ENCODE measurements around the gene ARHGAP5.
"Not testable (repeated sequence)": the region's sequence is repeated elsewhere in the genome, so short reads cannot be mapped to it uniquely, and the experiment has no call there.

The ARHGAP5 gene

DNA sequence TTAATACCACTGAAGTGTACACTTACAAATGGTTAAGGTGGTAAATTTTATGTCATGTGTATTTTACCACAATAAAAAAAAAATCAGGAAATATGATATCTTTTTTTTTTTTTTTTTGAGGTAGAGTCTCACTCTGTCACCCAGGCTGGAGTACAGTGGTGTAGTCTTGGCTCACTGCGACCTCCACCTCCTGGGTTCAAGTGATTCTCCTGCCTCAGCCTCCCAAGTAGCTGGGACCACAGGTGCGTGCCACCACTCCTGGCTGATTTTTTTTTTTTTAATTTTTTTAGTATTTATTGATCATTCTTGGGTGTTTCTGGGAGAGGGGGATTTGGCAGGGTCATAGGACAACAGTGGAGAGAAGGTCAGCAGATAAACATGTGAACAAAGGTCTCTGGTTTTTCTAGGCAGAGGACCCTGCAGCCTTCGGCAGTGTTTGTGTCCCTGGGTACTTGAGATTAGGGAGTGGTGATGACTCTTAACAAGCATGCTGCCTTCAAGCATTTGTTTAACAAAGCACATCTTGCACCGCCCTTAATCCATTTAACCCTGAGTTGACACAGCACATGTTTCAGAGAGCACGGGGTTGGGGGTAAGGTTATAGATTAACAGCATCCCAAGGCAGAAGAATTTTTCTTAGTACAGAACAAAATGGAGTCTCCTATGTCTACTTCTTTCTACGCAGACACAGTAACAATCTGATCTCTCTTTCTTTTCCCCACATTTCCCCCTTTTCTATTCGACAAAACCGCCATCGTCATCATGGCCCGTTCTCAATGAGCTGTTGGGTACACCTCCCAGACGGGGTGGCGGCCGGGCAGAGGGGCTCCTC is 50.0 kb downstream of the ARHGAP5 start:
- H3K27me3 ChIP-seq (ENCODE audit: low read depth, low read length); H3K4me3 ChIP-seq (ENCODE audit: low read depth in 1 of 2, low read length in 2 of 2); H3K27ac ChIP-seq (ENCODE audit: low read length); H3K36me3 ChIP-seq (ENCODE audit: control insufficient read depth in 1 of 2, insufficient read depth in 2 of 2, low read length in 2 of 2); H3K9me3 ChIP-seq (ENCODE audit: control insufficient read depth in 1 of 2, low read length in 2 of 2): not testable (repeated sequence)
- H3K4me1 ChIP-seq (ENCODE audit: control insufficient read depth in 1 of 2, insufficient read depth in 2 of 2, low read length in 2 of 2), result peaks cover 0 to 15% of the 10 kb centered on the region in 2 donors

DNA sequence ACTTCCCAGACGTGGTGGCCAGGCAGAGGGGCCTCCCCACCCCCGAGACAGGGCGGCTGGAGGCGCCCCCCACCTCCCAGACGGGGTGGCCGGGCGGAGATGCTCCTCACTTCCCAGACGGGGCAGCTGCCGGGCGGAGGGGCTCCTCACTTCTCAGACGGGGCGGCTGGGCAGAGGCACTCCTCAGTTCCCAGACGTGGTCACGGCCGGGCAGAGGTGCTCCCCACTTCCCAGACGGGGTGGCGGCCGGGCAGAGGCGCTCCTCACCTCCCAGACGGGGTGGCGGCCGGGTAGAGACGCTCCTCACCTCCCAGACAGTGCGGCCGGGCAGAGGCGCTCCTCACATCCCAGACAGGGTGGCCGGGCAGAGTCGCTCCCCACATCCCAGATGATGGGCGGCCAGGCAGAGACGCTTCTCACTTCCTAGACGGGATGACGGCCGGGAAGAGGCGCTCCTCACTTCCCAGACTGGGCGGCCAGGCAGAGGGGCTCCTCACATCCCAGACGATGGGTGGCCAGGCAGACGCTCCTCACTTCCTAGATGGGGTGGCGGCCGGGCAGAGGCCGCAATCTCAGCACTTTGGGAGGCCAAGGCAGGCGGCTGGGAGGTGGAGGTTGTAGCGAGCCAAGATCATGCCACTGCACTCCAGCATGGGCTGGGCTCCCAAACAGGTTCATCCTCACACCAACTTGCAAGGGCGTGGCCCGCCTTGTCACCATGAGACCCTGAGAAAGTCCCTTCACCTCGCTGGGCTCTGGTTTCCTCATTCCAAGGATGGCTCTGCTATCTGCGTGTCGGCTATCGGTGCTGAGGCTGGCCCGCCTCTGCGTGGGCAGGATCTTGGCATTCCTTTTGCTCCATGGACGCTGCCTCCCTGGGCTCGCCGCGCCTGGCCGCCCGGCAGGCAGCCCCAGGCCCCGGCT is 50.9 kb downstream of the ARHGAP5 start:
- not testable (repeated sequence) for H3K9me3 ChIP-seq (ENCODE audit: control insufficient read depth in 1 of 2, low read length in 2 of 2); H3K4me3 ChIP-seq (ENCODE audit: low read depth in 1 of 2, low read length in 2 of 2); H3K27ac ChIP-seq (ENCODE audit: low read length); H3K36me3 ChIP-seq (ENCODE audit: control insufficient read depth in 1 of 2, insufficient read depth in 2 of 2, low read length in 2 of 2); H3K27me3 ChIP-seq (ENCODE audit: low read depth, low read length)
- H3K4me1 ChIP-seq (ENCODE audit: control insufficient read depth in 1 of 2, insufficient read depth in 2 of 2, low read length in 2 of 2), result peaks cover 0 to 15% of the 10 kb centered on the region in 2 donors

DNA sequence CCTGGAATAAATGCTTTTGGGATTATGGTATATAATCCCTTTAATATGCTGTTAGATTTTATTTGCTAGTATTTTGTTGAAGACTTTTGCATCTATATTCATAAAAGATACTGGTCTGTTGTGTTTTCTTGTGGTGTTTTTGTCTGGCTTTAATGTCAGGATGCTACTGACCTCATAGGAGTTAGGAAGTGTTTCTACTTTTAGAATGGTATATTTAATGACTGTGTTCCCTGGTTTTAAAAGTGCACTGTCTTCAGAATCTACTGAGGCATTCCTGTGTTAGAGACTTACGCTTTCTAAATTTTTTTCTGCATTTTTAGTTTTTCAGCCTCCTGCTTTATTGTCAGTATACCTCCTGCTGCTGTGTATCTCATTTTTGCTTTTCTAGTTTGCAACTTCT is 51.6 kb downstream of the ARHGAP5 start:
- no peak overlapping the region for H3K27ac ChIP-seq (ENCODE audit: low read length)
- no peaks in the 10 kb centered on the region for H3K36me3 ChIP-seq (ENCODE audit: control insufficient read depth in 1 of 2, insufficient read depth in 2 of 2, low read length in 2 of 2)

DNA sequence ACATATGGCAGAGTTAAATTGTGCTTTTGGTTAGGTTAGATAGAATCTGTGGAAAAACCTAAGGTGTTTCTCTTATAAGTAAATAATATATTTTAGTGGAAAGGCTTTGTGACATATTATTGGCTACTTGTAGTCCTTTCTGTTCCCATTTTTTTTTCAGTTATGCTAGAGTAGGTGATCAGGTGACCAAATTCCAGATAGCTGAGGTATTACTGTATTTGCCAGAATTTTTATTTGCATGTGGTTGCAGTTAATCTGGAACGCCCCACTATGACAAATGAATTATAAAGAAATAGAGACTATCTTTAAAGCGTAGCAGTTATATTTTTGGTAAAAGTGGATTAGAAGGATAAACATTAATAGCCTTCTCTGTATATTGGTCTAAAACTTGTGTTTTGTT is 52.0 kb downstream of the ARHGAP5 start:
- no peak overlapping the region for H3K4me3 ChIP-seq (ENCODE audit: low read depth in 1 of 2, low read length in 2 of 2)
- H3K27me3 ChIP-seq (ENCODE audit: low read depth, low read length), result no peaks in the 10 kb centered on the region
- no peaks in the 10 kb centered on the region for H3K36me3 ChIP-seq (ENCODE audit: control insufficient read depth in 1 of 2, insufficient read depth in 2 of 2, low read length in 2 of 2)
- H3K27ac ChIP-seq (ENCODE audit: low read length), result peak overlapping the region; percentile 27
- peaks cover 0 to 15% of the 10 kb centered on the region in 2 donors for H3K4me1 ChIP-seq (ENCODE audit: control insufficient read depth in 1 of 2, insufficient read depth in 2 of 2, low read length in 2 of 2)
- H3K9me3 ChIP-seq (ENCODE audit: control insufficient read depth in 1 of 2, low read length in 2 of 2), result no peaks in the 10 kb centered on the region

More for the DNA sequence above, 51.6 kb downstream of the ARHGAP5 start:
- peaks cover 0 to 15% of the 10 kb centered on the region in 2 donors for H3K4me1 ChIP-seq (ENCODE audit: control insufficient read depth in 1 of 2, insufficient read depth in 2 of 2, low read length in 2 of 2)
- H3K4me3 ChIP-seq (ENCODE audit: low read depth in 1 of 2, low read length in 2 of 2), result no peak overlapping the region
- H3K9me3 ChIP-seq (ENCODE audit: control insufficient read depth in 1 of 2, low read length in 2 of 2), result no peaks in the 10 kb centered on the region
- no peaks in the 10 kb centered on the region for H3K27me3 ChIP-seq (ENCODE audit: low read depth, low read length)

DNA sequence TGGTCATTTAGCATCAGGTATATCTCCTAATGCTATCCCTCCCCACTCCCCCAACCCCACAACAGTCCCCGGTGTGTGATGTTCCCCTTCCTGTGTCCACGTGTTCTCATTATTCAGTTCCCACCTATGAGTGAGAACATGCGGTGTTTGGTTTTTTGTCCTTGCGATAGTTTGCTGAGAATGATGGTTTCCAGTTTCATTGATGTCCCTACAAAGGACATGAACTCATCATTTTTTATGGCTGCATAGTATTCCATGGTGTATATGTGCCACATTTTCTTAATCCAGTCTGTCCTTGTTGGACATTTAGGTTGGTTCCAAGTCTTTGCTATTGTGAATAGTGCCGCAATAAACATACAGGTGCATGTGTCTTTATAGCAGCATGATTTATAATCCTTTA is 54.6 kb downstream of the ARHGAP5 start:
- H3K9me3 ChIP-seq (ENCODE audit: control insufficient read depth in 1 of 2, low read length in 2 of 2); H3K27ac ChIP-seq (ENCODE audit: low read length); H3K36me3 ChIP-seq (ENCODE audit: control insufficient read depth in 1 of 2, insufficient read depth in 2 of 2, low read length in 2 of 2); H3K4me3 ChIP-seq (ENCODE audit: low read depth in 1 of 2, low read length in 2 of 2); H3K27me3 ChIP-seq (ENCODE audit: low read depth, low read length): not testable (repeated sequence)
- peaks cover 0 to 26% of the 10 kb centered on the region in 2 donors for H3K4me1 ChIP-seq (ENCODE audit: control insufficient read depth in 1 of 2, insufficient read depth in 2 of 2, low read length in 2 of 2)

DNA sequence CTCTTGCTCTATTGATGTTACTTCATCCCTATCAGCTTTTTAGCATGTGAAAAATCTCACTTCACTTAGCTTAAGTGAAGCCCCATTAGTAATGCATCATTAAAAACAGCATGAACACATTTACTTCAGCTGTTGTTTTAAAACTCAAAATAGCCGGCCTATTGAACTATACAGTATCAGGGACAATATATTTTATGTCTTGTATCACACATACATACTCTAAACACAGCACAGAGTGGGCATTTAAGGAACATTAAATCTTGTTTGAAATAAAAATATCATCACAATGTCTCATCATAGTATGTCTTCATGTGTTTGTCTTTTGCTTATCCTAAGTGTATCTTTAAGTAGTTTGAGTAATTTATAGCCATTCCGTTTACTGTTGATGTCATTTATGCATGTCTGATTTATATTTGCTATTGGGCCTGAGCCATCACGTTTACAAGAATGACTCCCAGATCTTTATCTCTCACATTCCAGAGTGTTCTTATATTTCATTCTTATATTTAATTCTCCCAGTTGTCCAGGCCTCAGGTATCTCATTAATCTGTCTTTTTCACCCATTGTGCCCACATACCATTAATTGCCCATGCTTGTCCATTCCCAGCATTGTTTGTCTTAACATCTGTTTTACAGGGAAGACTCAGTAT is 57.5 kb downstream of the ARHGAP5 start:
- peaks cover 0 to 6% of the 10 kb centered on the region in 2 donors for H3K9me3 ChIP-seq (ENCODE audit: control insufficient read depth in 1 of 2, low read length in 2 of 2)
- peaks cover 0 to 12% of the 10 kb centered on the region in 2 donors for H3K4me1 ChIP-seq (ENCODE audit: control insufficient read depth in 1 of 2, insufficient read depth in 2 of 2, low read length in 2 of 2)
- no peaks in the 10 kb centered on the region for H3K27me3 ChIP-seq (ENCODE audit: low read depth, low read length)
- H3K36me3 ChIP-seq (ENCODE audit: control insufficient read depth in 1 of 2, insufficient read depth in 2 of 2, low read length in 2 of 2), result peaks cover 0 to 23% of the 10 kb centered on the region in 2 donors
- no peak overlapping the region for H3K4me3 ChIP-seq (ENCODE audit: low read depth in 1 of 2, low read length in 2 of 2)
- H3K27ac ChIP-seq (ENCODE audit: low read length), result no peak overlapping the region

DNA sequence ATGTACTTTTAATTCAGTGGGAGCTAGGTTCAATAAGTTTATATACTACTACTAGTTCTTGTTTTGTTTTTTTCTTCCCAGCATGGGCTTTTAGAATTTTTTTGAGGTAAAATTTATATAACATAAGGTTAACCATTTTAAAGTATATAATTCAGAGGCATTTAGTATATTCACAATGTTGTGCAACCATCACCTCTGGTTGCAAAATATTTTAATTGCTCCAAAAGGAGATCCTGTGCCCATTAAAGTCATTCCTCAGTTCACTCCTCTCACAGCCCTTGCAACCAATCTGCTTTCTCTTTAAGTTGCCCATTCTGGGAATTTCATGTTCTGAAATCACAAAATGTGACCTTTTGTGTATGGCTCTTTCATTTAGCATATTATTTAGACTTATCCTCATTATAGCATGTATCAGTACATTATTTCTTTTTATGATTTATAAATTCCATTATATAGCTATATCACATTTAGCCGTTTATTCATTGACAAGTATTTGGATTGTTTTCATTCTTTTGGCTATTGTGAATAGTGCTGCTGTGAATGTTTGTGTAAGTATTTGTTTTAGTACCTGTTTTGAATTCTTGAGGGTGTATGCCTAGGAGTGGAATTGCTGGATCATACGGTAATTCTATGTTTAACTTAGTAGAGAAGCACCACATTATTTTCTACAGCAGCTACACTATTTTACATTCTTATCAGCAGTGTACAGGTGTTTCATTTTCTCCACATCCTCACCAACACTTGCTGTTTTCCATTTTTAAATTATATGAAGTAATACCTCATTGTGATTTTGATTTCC is 59.1 kb downstream of the ARHGAP5 start:
- H3K4me1 ChIP-seq (ENCODE audit: control insufficient read depth in 1 of 2, insufficient read depth in 2 of 2, low read length in 2 of 2), result peaks cover 0 to 11% of the 10 kb centered on the region in 2 donors
- no peaks in the 10 kb centered on the region for H3K27me3 ChIP-seq (ENCODE audit: low read depth, low read length)
- H3K36me3 ChIP-seq (ENCODE audit: control insufficient read depth in 1 of 2, insufficient read depth in 2 of 2, low read length in 2 of 2), result peaks cover 0 to 23% of the 10 kb centered on the region in 2 donors
- no peak overlapping the region for H3K27ac ChIP-seq (ENCODE audit: low read length)
- H3K9me3 ChIP-seq (ENCODE audit: control insufficient read depth in 1 of 2, low read length in 2 of 2), result peaks cover 0 to 6% of the 10 kb centered on the region in 2 donors
- H3K4me3 ChIP-seq (ENCODE audit: low read depth in 1 of 2, low read length in 2 of 2), result no peak overlapping the region

DNA sequence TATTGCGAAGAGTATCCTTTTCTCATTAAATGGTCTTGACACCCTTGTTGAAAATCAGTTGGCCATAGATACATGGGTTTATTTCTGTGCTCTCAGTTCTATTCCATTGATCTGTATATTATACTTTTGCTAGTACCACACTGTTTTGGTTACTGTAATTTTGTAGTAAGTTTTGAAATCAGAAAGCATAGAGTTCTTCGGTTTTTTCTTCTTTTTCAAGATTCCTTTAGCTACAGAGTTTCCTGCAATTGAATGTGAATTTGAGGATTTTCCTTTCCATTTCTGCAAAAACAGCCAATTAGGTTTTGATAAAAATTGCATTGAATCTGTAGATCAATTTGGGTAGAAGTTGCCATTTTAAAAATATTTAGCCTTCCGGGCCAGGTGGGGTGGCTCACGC is 60.2 kb downstream of the ARHGAP5 start:
- Histone ChIP-seq H3K27me3 (ENCODE audit: low read depth, low read length) (no peaks in the 10 kb centered on the region), H3K4me1 (ENCODE audit: control insufficient read depth in 1 of 2, insufficient read depth in 2 of 2, low read length in 2 of 2) (peaks cover 0 to 11% of the 10 kb centered on the region in 2 donors), H3K36me3 (ENCODE audit: control insufficient read depth in 1 of 2, insufficient read depth in 2 of 2, low read length in 2 of 2) (peaks cover 1 to 28% of the 10 kb centered on the region in 2 donors), H3K4me3 (ENCODE audit: low read depth in 1 of 2, low read length in 2 of 2) (no peak overlapping the region), H3K9me3 (ENCODE audit: control insufficient read depth in 1 of 2, low read length in 2 of 2) (peaks cover 0 to 6% of the 10 kb centered on the region in 2 donors), H3K27ac (ENCODE audit: low read length) (no peak overlapping the region)

DNA sequence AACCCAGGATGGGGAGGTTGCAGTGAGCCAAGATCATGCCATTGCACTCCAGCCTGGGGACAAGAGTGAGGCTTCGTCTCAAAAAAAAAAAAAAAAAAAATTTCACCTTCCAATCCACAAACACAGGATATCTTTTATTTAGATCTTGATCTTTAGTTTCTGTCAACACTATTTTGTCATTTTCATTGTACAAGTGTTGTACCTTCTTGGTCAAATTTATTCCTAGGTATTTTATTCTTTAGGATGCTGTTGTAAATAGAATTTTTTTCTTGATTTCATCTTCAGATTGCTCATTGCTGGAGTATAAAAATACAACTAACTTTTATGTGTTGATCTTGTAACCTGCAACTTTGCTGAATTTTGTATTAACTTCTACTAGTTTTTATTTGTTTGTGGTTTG is 60.8 kb downstream of the ARHGAP5 start:
- Histone ChIP-seq H3K4me3 (ENCODE audit: low read depth in 1 of 2, low read length in 2 of 2) (no peak overlapping the region), H3K27me3 (ENCODE audit: low read depth, low read length) (no peaks in the 10 kb centered on the region), H3K36me3 (ENCODE audit: control insufficient read depth in 1 of 2, insufficient read depth in 2 of 2, low read length in 2 of 2) (peaks cover 4 to 28% of the 10 kb centered on the region in 2 donors), H3K4me1 (ENCODE audit: control insufficient read depth in 1 of 2, insufficient read depth in 2 of 2, low read length in 2 of 2) (peaks cover 0 to 11% of the 10 kb centered on the region in 2 donors), H3K9me3 (ENCODE audit: control insufficient read depth in 1 of 2, low read length in 2 of 2) (peaks cover 0 to 6% of the 10 kb centered on the region in 2 donors), H3K27ac (ENCODE audit: low read length) (no peak overlapping the region)

DNA sequence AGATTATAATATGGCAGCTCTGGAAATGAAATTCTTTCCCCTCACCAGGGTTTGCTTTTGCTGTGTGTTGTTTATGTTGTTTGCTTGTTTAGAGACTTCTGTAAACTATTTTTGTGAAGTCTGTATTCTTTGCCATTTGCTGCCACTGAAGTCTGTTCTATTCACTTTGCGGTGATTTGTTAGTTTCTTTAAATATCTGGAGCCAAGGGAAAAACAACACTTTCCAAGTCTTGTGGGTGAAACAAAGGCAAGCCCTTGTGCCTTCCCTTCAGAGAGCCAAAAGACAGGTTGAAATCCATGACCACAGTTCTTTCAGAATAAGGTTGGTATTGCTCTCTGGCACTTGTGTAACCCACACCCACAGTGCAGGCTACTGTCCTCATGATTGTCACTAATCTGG is 65.2 kb downstream of the ARHGAP5 start:
- Histone ChIP-seq H3K4me3 (ENCODE audit: low read depth in 1 of 2, low read length in 2 of 2) (no peak overlapping the region), H3K27ac (ENCODE audit: low read length) (no peak overlapping the region), H3K4me1 (ENCODE audit: control insufficient read depth in 1 of 2, insufficient read depth in 2 of 2, low read length in 2 of 2) (no peaks in the 10 kb centered on the region), H3K27me3 (ENCODE audit: low read depth, low read length) (no peaks in the 10 kb centered on the region), H3K36me3 (ENCODE audit: control insufficient read depth in 1 of 2, insufficient read depth in 2 of 2, low read length in 2 of 2) (peaks cover 9 to 31% of the 10 kb centered on the region in 2 donors), H3K9me3 (ENCODE audit: control insufficient read depth in 1 of 2, low read length in 2 of 2) (peaks cover 0 to 4% of the 10 kb centered on the region in 2 donors)

All from muscle layer of duodenum (tissue), 2 donors.